DND-41 (cell line): ENCODE data around the gene FBL.

Experiments
- ATAC-seq: fragments of 200-7000 bp; cut with Tn5 transposase; 3 replicates; pipeline ENCODE4 v1.9.1; 2021; ENCODE audit warnings: low read depth; ENCODE audit not compliant: insufficient read depth
- DNase-seq: peaks from one replicate; pipeline ENCODE4 v3.0.0-alpha.2; 2020
- H2AFZ ChIP-seq: 2 replicates; pipeline ENCODE4 v1.6.0; 2012; ENCODE audit warnings: low read depth, low read length
- H3K27ac ChIP-seq: 2 replicates; pipeline ENCODE4 v1.5.1; 2012; ENCODE audit warnings: low read length, inconsistent platforms
- H3K27me3 ChIP-seq: fragments of 200-600 bp; sonication (generic); 2 replicates; pipeline ENCODE4 v1.6.0; 2012; ENCODE audit warnings: low read length, mild to moderate bottlenecking, inconsistent platforms; ENCODE audit not compliant: insufficient read depth, poor library complexity
- H3K36me3 ChIP-seq: 2 replicates; pipeline ENCODE4 v1.5.1; 2012; ENCODE audit warnings: low read length, inconsistent platforms; ENCODE audit not compliant: insufficient read depth
- H3K4me1 ChIP-seq: 2 replicates; pipeline ENCODE4 v1.5.1; 2012; ENCODE audit warnings: mild to moderate bottlenecking, low read length; ENCODE audit not compliant: insufficient read depth
- H3K4me2 ChIP-seq: 2 replicates; pipeline ENCODE4 v1.6.0; 2012; ENCODE audit warnings: mild to moderate bottlenecking, moderate library complexity, low read length, inconsistent platforms; ENCODE audit not compliant: insufficient read depth
- H3K4me3 ChIP-seq, 2 experiments: fragments of 200-600 bp in 1 of 2; shearing (Covaris generic) in 1 of 2; 2 replicates each; pipeline ENCODE4 v1.5.1; 2012 to 2016; ENCODE audit warnings: inconsistent platforms in 2 of 2, low read length in 2 of 2, mild to moderate bottlenecking in 2 of 2, low read depth in 1 of 2, moderate library complexity in 1 of 2
- H3K79me2 ChIP-seq: 2 replicates; pipeline ENCODE4 v1.6.0; 2012; ENCODE audit warnings: low read length, inconsistent platforms; ENCODE audit not compliant: insufficient read depth
- H3K9ac ChIP-seq: 2 replicates; pipeline ENCODE4 v1.6.0; 2012; ENCODE audit warnings: low read depth, mild to moderate bottlenecking, inconsistent platforms, low read length, moderate library complexity
- H3K9me3 ChIP-seq: 2 replicates; pipeline ENCODE4 v1.5.1; 2012; ENCODE audit warnings: low read length, moderate library complexity, mild to moderate bottlenecking, inconsistent platforms; ENCODE audit not compliant: insufficient read depth, severe bottlenecking
- H4K20me1 ChIP-seq: 2 replicates; pipeline ENCODE4 v1.6.0; 2012; ENCODE audit warnings: low read length; ENCODE audit not compliant: insufficient read depth
- CTCF ChIP-seq: IDR thresholded peaks from 2 replicates; pipeline ENCODE4 v1.5.1; 2012; ENCODE audit warnings: borderline replicate concordance, low read length, moderate library complexity, mild to moderate bottlenecking; ENCODE audit not compliant: poor library complexity, severe bottlenecking; ENCODE audit errors: extremely low read depth
- EZH2 ChIP-seq: IDR thresholded peaks from 3 replicates; pipeline ENCODE4 v1.6.1; 2012; ENCODE audit warnings: borderline replicate concordance, low read depth, mild to moderate bottlenecking, moderate library complexity, low read length, inconsistent platforms; ENCODE audit not compliant: severe bottlenecking

FBL gene

GRCh38 chr19:39841041-39841440 is 5.1 kb downstream of the FBL start:
- no peak overlapping the region for H3K9ac ChIP-seq
- peaks cover 34% of the 10 kb centered on the region for H3K4me1 ChIP-seq
- TF ChIP-seq CTCF = no peak
- H4K20me1 ChIP-seq = peaks cover 69% of the 10 kb centered on the region
- no peak for DNase-seq
- no peak overlapping the region for H3K4me2 ChIP-seq
- ATAC-seq = no peak
- H3K4me3 ChIP-seq = no peak overlapping the region
- no peak overlapping the region for H2AFZ ChIP-seq
- peaks cover 77% of the 10 kb centered on the region for H3K79me2 ChIP-seq
- H3K9me3 ChIP-seq = no peaks in the 10 kb centered on the region
- no peaks in the 10 kb centered on the region for H3K27me3 ChIP-seq
- no peak overlapping the region; the same call in 1 of the 2 replicates for H3K27ac ChIP-seq
- peaks cover 58% of the 10 kb centered on the region for H3K36me3 ChIP-seq

GRCh38 chr19:39840492-39840891 is 5.7 kb downstream of the FBL start:
- no peak for DNase-seq
- H3K79me2 ChIP-seq = peaks cover 72% of the 10 kb centered on the region
- H3K27ac ChIP-seq = no peak overlapping the region
- H3K9me3 ChIP-seq = no peaks in the 10 kb centered on the region
- H4K20me1 ChIP-seq = peaks cover 64% of the 10 kb centered on the region
- H3K36me3 ChIP-seq = peaks cover 64% of the 10 kb centered on the region
- H3K4me3 ChIP-seq = no peak overlapping the region
- no peak overlapping the region for H3K9ac ChIP-seq
- H3K4me2 ChIP-seq = no peak overlapping the region
- peaks cover 33% of the 10 kb centered on the region for H3K4me1 ChIP-seq
- no peak for ATAC-seq
- no peak for TF ChIP-seq EZH2
- TF ChIP-seq CTCF = no peak
- no peaks in the 10 kb centered on the region for H3K27me3 ChIP-seq
- no peak overlapping the region for H2AFZ ChIP-seq

GRCh38 chr19:39839678-39840327 is 6.4 kb downstream of the FBL start:
- Histone ChIP-seq H2AFZ (no peak overlapping the region), H3K4me1 (peaks cover 30% of the 10 kb centered on the region), H3K9me3 (no peaks in the 10 kb centered on the region), H3K4me3 (no peak overlapping the region), H3K4me2 (no peak overlapping the region), H3K9ac (no peak overlapping the region), H4K20me1 (peaks cover 58% of the 10 kb centered on the region), H3K79me2 (peaks cover 65% of the 10 kb centered on the region), H3K27me3 (no peaks in the 10 kb centered on the region), H3K27ac (no peak overlapping the region), H3K36me3 (peaks cover 69% of the 10 kb centered on the region)
- no peak for TF ChIP-seq EZH2
- no peak for TF ChIP-seq CTCF
- no peak for DNase-seq
- ATAC-seq = no peak
